Skin of body (tissue), 2 donors: ENCODE data around the gene FAM200B. TPM values are rescaled to one million over a fixed set of nuclear protein-coding genes. Genes with fewer than 3 reads are reported as not detected.
"Not testable (repeated sequence)": the region's sequence is repeated elsewhere in the genome, so short reads cannot be mapped to it uniquely, and the experiment has no call there.

Experiments used
- DNase-seq: peaks from one replicate; lab custom pipeline; 2025; lab: John Stamatoyannopoulos, UW
- total RNA-seq: library from RNA; depleted of rRNA; stranded (reverse); fragments of >200 nt; gene quantifications from one replicate; pipeline ENCODE4 v1.2.3, GENCODE V29; 2014

The FAM200B gene
- total RNA-seq, 1 donor from 2014 or later: 20.3 TPM

DNA sequence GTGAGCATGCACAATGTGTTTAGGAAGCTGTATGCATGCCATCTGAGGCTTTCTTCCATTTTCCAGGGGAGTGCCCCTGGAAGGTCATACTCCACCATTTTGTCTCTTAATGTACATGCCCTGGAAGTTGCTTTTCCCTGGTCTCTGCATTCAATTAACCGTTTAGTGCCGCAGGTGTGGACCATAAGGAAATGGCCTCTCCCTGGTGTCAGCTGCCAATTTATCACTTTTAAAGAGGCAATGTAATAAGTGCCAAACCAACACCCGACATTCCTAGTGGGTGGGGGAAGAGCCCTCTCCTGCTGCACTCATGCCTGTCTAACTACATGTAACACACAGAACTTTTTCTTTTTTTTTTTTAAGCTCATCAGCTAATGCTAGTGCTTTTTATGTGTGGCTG is 14.1 kb downstream of the FAM200B start:
- no peak for DNase-seq

- DNase-seq: no peak
These were observed 15.2 kb downstream of the FAM200B start for GRCh38 chr4:15696866-15697265.

- peak; percentile 43 for DNase-seq
These were observed 21.3 kb downstream of the FAM200B start, which contains the start of gene BST1 for GRCh38 chr4:15702941-15703403. BST1 (plus strand) TSS chr4:15703065; CDS start chr4:15703145, 80 bp downstream.

DNA sequence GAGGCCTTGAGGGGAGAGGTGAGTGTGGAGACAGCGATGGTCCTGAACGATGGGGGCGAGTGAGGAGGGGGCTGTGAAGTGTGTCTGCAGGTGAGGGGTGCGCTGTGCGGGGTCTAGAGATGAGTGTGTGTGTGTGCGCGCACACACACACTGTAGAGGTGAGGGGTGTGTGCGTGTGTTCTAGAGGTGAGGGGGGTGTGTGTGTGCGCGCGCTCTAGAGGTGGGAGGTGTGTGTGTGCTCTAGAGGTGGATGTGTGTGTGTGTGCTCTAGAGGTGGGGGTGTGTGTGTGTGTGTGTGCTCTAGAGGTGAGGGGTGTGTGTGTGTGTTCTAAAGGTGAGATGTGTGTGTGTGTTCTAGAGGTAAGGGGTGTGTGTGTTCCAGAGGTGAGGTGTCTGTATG is 21.8 kb downstream of the FAM200B start:
- no peak for DNase-seq

- no peak for DNase-seq
These were observed 22.5 kb downstream of the FAM200B start for GRCh38 chr4:15704129-15704528.

- DNase-seq: no peak
These were observed 25.2 kb downstream of the FAM200B start for GRCh38 chr4:15706646-15707362.

DNA sequence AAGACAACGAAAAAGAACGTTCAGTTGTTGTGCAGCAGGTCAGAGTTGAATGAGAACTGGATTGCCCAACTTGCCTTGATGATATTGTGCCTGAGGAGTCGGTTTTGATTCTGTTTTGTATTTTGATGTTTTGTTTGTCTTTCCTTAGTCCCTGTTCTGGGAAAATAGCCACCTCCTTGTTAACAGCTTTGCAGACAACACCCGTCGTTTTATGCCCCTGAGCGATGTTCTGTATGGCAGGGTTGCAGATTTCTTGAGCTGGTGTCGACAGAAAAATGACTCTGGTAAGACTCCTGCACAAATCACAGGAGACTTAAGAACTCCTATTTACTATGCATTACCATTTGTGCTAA is 25.7 kb downstream of the FAM200B start:
- DNase-seq: no peak

DNA sequence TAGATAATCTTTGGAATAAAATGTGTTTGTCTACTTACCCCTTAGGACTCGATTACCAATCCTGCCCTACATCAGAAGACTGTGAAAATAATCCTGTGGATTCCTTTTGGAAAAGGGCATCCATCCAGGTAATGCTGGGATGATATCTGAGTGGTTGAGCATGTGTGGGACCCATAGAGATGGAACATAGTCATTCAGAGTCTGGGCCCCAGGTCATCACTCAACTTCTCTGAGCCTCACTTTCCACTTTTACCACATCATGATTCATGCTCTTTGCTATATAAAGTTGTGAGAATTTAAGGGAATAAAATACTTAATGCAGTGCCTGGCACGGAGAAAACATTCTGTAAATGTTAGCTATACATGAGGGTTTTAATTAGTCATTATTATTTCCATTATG is 30.1 kb downstream of the FAM200B start:
- DNase-seq: no peak

DNA sequence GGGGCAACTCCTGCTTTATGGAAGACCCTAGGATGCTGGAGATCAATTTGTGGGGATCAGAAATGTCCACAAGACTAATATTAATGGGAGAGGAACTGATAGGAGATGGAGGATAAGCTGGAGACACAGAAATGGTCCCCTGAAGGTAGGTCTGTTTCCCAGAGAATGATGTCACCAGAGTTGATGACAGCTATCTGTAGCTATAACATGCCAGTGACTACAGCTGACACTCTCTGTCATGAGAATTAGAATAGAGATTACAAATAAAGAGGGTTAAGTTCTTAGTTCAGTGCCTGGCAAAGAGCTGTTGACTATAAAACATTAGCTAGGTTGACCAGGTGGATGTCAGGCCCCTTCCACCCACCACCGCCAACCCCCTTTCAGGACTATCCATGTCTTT is 30.6 kb downstream of the FAM200B start:
- no peak for DNase-seq

DNA sequence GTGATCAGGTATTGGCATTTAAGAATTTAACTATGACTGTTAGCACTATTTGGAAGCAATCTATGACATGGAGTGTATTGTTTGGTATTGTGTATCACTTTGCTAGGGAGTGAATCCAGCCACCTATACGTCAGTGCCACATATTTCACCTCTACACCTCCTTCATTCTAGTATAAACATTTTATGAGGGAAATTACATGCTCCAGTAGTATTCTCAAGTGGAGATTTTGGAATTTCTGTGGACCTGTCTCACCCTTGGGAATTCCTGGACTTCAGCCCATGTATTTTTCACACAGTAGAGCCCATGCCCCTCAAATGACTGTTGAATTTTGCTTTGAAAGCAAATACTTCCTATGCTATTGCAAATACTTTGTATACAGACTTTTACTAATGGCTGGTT is 32.5 kb downstream of the FAM200B start:
- no peak for DNase-seq

- peak; percentile 36 for DNase-seq
These were observed 33.2 kb downstream of the FAM200B start for GRCh38 chr4:15714646-15715435.

DNA sequence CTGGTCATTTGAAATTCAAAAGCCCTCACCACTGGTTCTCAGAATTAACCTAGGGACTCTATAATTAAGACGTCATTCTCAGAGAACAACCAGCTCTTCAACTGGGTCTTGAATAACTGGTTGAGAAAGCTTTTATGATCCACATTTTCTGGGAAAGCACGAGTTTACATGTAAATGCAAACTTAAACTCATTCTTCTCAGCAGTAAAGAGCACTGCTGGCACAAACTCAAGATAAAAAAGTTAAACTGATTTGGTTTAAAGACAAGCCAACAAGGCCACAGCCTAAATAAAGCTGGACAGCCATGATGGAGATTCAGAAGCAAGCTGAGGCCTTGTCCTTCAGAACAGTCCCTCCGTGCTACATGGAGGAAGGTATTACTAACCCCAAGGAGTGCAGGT is 34.5 kb downstream of the FAM200B start:
- no peak for DNase-seq

- no peak for DNase-seq
These were observed 35.5 kb downstream of the FAM200B start for GRCh38 chr4:15717086-15717485.

DNA sequence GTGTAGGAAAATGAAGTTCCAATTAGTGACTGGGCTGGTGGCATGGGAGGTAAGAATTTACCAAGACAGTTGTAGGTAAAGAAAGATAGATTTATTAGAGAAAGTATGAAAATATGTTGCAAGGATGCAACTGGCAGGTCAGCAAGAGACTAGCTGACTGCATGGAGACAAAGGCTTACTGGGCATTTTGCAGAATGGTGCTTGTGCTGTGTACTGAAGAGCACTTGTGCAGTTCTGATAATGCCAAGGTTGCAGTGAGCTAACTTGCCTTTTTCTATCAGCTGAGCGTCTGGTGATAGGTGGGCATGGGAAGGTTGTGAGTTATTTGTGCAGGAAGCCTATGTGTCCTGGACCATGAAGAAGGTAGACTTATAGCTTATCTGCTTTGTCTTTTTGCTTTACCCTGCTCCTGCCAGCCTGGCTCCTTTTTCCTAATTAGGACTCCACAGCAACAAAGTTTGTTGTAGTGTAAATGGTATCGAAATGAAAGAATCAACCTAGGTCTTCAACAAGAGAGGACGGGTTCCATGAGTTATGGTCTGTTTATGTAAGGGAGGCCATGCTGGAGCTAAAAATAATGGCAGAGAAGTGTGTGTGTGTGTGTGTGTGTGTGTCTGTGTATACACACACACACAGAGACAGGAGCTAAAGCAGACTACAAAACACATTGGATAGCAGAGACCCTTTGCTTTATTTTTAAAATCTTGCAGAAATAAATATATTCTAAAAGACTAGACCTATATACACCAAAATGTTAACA is 36.2 kb downstream of the FAM200B start:
- no peak for DNase-seq

DNA sequence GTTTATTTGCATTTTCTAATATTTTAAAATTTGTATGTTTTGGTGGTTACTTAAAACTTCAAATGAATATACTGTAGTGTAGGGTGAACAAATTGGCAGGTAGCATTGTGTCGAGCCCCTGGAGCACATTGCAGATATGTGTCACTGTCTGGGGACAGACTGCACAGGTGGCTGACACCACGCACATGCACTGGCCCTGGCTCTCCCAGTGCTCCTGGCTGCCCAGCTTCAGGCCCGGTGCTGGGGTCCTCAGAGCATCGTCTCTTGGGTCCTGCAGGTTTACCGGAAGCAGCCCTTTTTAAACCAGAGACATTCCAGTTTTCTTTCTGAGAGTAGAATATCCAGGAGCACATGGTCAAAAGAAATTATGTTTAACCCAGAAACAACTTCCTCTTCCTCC is 36.8 kb downstream of the FAM200B start:
- no peak for DNase-seq

DNA sequence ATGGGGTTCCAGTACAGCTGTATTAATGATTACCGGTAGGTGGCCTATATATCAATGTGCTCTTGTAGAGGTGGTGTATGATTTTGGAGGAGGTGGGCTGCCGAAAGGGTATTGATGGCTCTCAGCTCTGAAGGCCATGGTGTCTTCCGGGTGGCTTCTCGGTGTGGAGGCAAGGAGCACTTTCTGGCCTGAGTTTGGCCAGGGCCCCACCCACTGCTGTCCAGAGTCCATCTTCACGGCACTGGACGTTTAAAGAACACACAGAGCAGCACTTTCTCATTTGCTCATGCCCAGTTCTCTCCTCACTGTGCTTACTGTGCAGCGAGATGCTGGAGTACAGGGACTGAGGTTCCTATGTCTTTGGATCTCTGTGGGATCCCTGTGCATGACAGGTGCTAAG is 37.3 kb downstream of the FAM200B start:
- DNase-seq: no peak

GRCh38 chr4:15719506-15719905 is 37.9 kb downstream of the FAM200B start:
- no peak for DNase-seq

- DNase-seq: no peak
These were observed 39.2 kb downstream of the FAM200B start for GRCh38 chr4:15720851-15721250.

- no peak for DNase-seq
These were observed 44.0 kb downstream of the FAM200B start for GRCh38 chr4:15725608-15726007.

DNA sequence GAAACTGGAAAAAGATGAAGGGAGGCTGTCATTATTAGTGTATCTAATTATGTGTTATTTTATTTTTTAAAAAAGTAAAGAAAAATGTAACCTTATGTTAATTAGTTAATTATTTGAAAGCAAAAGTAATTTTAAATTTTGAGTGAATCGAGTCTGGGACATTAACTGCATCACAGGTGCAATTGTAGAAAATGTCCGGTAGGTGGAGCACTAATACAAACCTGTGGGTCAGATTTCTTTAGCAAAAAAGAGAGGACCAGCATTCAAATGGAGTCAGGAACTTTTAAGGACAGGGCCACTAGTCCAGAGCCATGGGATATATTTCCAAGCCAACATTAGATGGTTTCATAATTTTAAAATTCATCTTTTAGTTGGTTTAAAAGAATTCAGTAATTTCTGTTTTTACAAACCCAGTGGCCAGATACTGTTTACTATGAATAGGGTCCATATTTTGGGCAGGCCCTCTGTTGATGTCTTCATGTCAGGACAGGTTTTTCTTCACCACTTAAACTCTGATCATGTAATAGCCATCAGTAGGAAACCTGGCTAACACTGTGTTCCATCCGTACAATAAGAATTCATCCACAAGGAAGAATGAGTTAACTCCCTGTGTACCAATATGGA is 48.4 kb downstream of the FAM200B start:
- DNase-seq: peak; percentile 22

DNA sequence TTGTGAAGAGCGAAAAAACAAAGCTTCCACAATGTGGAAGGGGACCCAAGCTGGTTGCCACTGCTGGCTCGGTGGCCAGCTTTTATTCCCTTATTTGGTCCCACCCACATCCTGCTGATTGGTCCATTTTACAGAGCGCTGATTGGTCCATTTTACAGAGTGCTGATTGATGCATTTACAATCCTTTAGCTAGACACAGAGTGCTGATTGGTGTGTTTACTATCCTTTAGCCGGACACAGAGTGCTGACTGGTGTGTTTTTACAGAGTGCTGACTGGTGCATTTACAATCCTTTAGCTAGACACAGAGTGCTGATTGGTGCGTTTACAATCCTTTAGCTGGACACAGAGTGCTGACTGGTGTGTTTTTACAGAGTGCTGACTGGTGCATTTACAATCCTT is 51.4 kb downstream of the FAM200B start:
- DNase-seq: not testable (repeated sequence)

DNA sequence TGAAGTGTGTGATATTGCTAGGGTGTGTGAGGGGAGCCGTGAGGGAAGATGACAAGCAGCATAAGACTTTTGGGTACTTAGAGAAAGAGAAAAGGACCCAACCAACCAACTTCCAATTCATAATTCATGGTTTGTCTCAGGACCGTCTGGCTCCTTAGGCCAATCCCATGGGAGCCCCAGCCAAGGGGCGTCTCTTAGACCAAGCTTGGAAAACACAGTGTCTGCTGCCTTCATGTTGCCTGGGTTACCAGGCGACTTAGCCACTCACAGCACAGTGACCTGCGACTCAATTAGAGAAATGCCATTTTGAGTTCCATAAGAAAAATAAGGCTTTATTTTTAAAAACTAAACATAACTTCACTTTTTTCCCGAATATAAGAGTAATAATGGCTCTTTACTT is 53.9 kb downstream of the FAM200B start:
- no peak for DNase-seq
